H1 (cell line): ENCODE results near the gene OGDHL.

Experiments used
- HDAC2 ChIP-seq, 2 experiments: fragments of 300-600 bp in 1 of 2; sonication (generic) in 1 of 2; IDR thresholded peaks; 2 replicates each; pipeline ENCODE4 v1.6.1; 2011 to 2012; ENCODE audit warnings: low read depth in 2 of 2, low read length in 2 of 2, mild to moderate bottlenecking in 2 of 2, moderate library complexity in 2 of 2, borderline replicate concordance in 1 of 2, inconsistent platforms in 1 of 2
- SAP30 ChIP-seq: fragments of 300-600 bp; sonication (generic); IDR thresholded peaks from 2 replicates; pipeline ENCODE4 v1.7.1; 2012; ENCODE audit warnings: low read length, moderate library complexity, mild to moderate bottlenecking, inconsistent platforms; ENCODE audit not compliant: insufficient read depth, insufficient replicate concordance

DNA sequence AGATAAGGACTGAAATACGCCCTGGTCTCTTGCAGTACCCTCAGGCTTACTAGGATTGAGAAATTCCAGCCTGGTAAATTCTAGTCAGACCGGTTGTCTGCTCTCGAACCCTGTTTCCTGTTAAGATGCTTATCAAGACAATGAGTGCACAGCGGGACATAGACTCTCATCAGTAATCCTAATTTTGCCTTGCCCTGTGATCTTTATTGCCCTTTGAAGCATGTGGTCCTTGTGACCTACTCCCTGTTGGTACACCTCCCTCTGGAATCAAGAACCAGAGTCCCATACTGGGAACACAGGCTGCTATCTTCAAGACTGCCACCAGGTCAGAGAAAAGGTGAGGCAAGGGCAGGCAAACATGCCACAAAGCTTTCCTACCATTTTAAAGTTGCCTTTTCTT is 75.5 kb downstream of the OGDHL start:
- no peak for TF ChIP-seq HDAC2 (IDR thresholded peaks at IDR 0.05; ENCODE audit: borderline replicate concordance in 1 of 2, low read depth in 2 of 2, low read length in 2 of 2)
- no peak for TF ChIP-seq SAP30
